Activated CD8-positive, alpha-beta T cell treated with anti-CD3 and anti-CD28 coated beads for 36 hours (primary cell): ENCODE measurements around the gene IER2. TPM values are rescaled to one million over a fixed set of nuclear protein-coding genes. Genes with fewer than 3 reads are reported as not detected.

Experiments used
- ATAC-seq: fragments of 200-7000 bp; cut with Tn5 transposase; one replicate; pipeline ENCODE4 v1.10.0; 2021; ENCODE audit warnings: mild to moderate bottlenecking, moderate library complexity
- CTCF ChIA-PET: fragments of 350-600 bp; sonication (Branson Sonifier 250); formaldehyde crosslinking; loops from one replicate; lab custom pipeline; 2021; ENCODE audit warnings: antibody characterized with exemption; lab: Charles Lee
- POLR2A ChIA-PET: fragments of 350-600 bp; sonication (Branson Sonifier 250); formaldehyde crosslinking; loops from one replicate; lab custom pipeline; 2021; ENCODE audit warnings: antibody characterized with exemption; lab: Charles Lee
- DNase-seq: peaks from one replicate; pipeline ENCODE4 v3.0.0-alpha.2; 2020
- H3K27ac Mint-ChIP-seq: one replicate; pipeline ENCODE4 v1.8.0; 2021; ENCODE audit warnings: mild to moderate bottlenecking, mixed read lengths
- H3K27me3 Mint-ChIP-seq: one replicate; pipeline ENCODE4 v1.8.0; 2021; ENCODE audit warnings: mixed read lengths
- H3K36me3 Mint-ChIP-seq: one replicate; pipeline ENCODE4 v1.8.0; 2021; ENCODE audit warnings: low read depth, mixed read lengths
- H3K4me1 Mint-ChIP-seq: one replicate; pipeline ENCODE4 v1.8.0; 2021; ENCODE audit warnings: low read depth, mixed read lengths
- H3K4me3 Mint-ChIP-seq: one replicate; pipeline ENCODE4 v1.8.0; 2021; ENCODE audit warnings: mild to moderate bottlenecking, moderate library complexity, mixed read lengths
- H3K9me3 Mint-ChIP-seq: one replicate; pipeline ENCODE4 v1.8.0; 2021; ENCODE audit warnings: mixed read lengths
- CTCF ChIP-seq: fragments of 200-600 bp; IDR thresholded peaks from one replicate; pipeline ENCODE4 v1.8.0; 2022; ENCODE audit warnings: antibody characterized with exemption, mild to moderate bottlenecking
- intact Hi-C: fragments of 100-400 bp; cut with micrococcal nuclease; formaldehyde crosslinking; loops from one replicate; pipeline ENCODE4 v1.10.0; 2022
- total RNA-seq, 2 experiments: library from RNA; stranded (reverse); gene quantifications; one replicate each; pipeline ENCODE4 v1.2.3, GENCODE V29; 2021

The IER2 gene
- total RNA-seq, 2 experiments from 2014 or later, result 120 to 122 TPM

GRCh38 chr19:13169769-13170168 is 19.6 kb downstream of the IER2 start:
- no peak for TF ChIP-seq CTCF
- H3K4me3 Mint-ChIP-seq, result peak overlapping the region; percentile 7
- H3K4me1 Mint-ChIP-seq, result peaks cover 69% of the 10 kb centered on the region
- CTCF ChIA-PET, result interaction anchor here (1.1 to 5.4 kb wide), 4 partner anchors 14 to 204 kb away, joined by 3 to 37 read pairs (median 20); no protein-coding TSS in a partner anchor
- POLR2A ChIA-PET, result interaction anchor here (1.6 to 11.9 kb wide), 2 partner anchors 12 to 16 kb away, joined by 6 to 226 read pairs; partner anchors contain the start of genes IER2 and STX10
- H3K9me3 Mint-ChIP-seq, result no peaks in the 10 kb centered on the region
- ATAC-seq, result no peak
- DNase-seq, result no peak
- peak overlapping the region; percentile 96 for H3K27ac Mint-ChIP-seq
- intact Hi-C loops, result no loop called here
- no peaks in the 10 kb centered on the region for H3K27me3 Mint-ChIP-seq
- H3K36me3 Mint-ChIP-seq, result peaks cover 2% of the 10 kb centered on the region

- Mint-ChIP-seq H3K4me3 (peak overlapping the region; percentile 9), H3K9me3 (no peaks in the 10 kb centered on the region), H3K27me3 (no peaks in the 10 kb centered on the region), H3K27ac (peak overlapping the region; percentile 85), H3K36me3 (peaks cover 2% of the 10 kb centered on the region), H3K4me1 (peaks cover 60% of the 10 kb centered on the region)
- intact Hi-C loops, result no loop called here
- no peak for DNase-seq
- POLR2A ChIA-PET, result interaction anchor here (1.1 to 11.9 kb wide), 3 partner anchors 10 to 17 kb away, joined by 4 to 226 read pairs (median 6); partner anchors contain the start of genes IER2 and STX10
- no peak for TF ChIP-seq CTCF
- CTCF ChIA-PET, result interaction anchor here (1.5 to 5.4 kb wide), 2 partner anchors 23 to 65 kb away, joined by 4 to 36 read pairs; no protein-coding TSS in a partner anchor
- ATAC-seq, result no peak
These were observed 20.9 kb downstream of the IER2 start for GRCh38 chr19:13171146-13171545.

- intact Hi-C loops, result no loop called here
These were observed 22.3 kb downstream of the IER2 start for GRCh38 chr19:13172346-13173138.

GRCh38 chr19:13173139-13173737 is 23.0 kb downstream of the IER2 start:
- CTCF ChIA-PET, result no interaction called here
- Mint-ChIP-seq H3K36me3 (no peaks in the 10 kb centered on the region), H3K27me3 (no peaks in the 10 kb centered on the region), H3K4me3 (peak overlapping the region; percentile 90), H3K9me3 (no peaks in the 10 kb centered on the region), H3K4me1 (peaks cover 45% of the 10 kb centered on the region), H3K27ac (peak overlapping the region; percentile 98)
- DNase-seq, result no peak
- intact Hi-C loops, result no loop called here
- POLR2A ChIA-PET, result interaction anchor here (1.0 to 2.2 kb wide), 3 partner anchors 10 to 20 kb away, joined by 4 to 18 read pairs (median 9); no protein-coding TSS in a partner anchor
- no peak for TF ChIP-seq CTCF
- ATAC-seq, result no peak

More at GRCh38 chr19:13172346-13173138, 22.3 kb downstream of the IER2 start:
- no peaks in the 10 kb centered on the region for H3K27me3 Mint-ChIP-seq
- peak overlapping the region; percentile 90 for H3K4me3 Mint-ChIP-seq
- H3K4me1 Mint-ChIP-seq, result peaks cover 50% of the 10 kb centered on the region
- ATAC-seq (peak; percentile 17), DNase-seq (peak; percentile 93)
- peaks cover 2% of the 10 kb centered on the region for H3K36me3 Mint-ChIP-seq
- TF ChIP-seq CTCF, result no peak
- POLR2A ChIA-PET, result interaction anchor here (2.1 to 2.2 kb wide), 2 partner anchors 9 to 20 kb away, joined by 9 to 18 read pairs; no protein-coding TSS in a partner anchor
- CTCF ChIA-PET, result no interaction called here
- no peaks in the 10 kb centered on the region for H3K9me3 Mint-ChIP-seq
- H3K27ac Mint-ChIP-seq, result peak overlapping the region; percentile 98
